ENCODE measurements around the gene NPM3.

Gene NPM3

GRCh38 chr10:101782811-101783735, at the start of gene NPM3:
NPM3 (minus strand) TSS chr10:101783446; CDS start chr10:101783390, 56 bp downstream.
- peak within 1 kb of the TSS; percentile 85 for H3K4me3 ChIP-seq (ENCODE audit: low read length)
- peaks cover 29% of the 10 kb centered on the region for H3K27me3 ChIP-seq (ENCODE audit: insufficient read depth, low read length)
- peak within 1 kb of the TSS; percentile 26 for H3K27ac ChIP-seq (ENCODE audit: low read length)
- peaks cover 16% of the 10 kb centered on the region for H3K4me1 ChIP-seq (ENCODE audit: insufficient read depth, low read length)
- H3K9me3 ChIP-seq (ENCODE audit: insufficient read depth, low read depth, low read length): no peaks in the 10 kb centered on the region
- H3K36me3 ChIP-seq (ENCODE audit: insufficient read depth, low read depth, low read length): peaks cover 35% of the 10 kb centered on the region
- peak within 1 kb of the TSS; percentile 82; the same call in 1 of the 2 replicates for H3K9ac ChIP-seq (ENCODE audit: low read depth, low read length)

DNA sequence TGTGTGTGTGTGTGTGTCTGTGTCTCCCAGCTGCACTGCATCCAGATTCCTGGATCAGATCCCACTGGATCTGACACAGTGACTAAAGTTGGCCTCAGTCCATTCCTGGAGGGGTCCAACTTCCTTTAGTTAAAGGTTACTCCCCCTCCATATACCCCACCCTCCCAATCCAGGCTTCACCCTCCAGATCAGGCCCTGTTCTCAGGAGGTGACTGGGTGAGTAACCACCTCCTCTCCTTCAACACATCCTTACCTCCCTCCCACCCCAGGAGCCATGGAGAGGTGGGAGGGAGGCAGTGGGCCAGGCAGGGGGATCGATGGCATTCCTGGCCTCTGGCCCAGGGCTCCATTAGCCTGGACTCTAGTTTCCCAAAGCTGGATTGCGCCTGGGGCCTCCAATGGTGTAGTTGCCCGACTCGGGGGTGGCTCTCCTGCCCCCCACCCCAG, 49.1 kb upstream of the NPM3 start:
- H3K27ac ChIP-seq (ENCODE audit: low read length): no peak overlapping the region
- H3K4me3 ChIP-seq (ENCODE audit: low read length): no peak overlapping the region
- H3K36me3 ChIP-seq (ENCODE audit: insufficient read depth, low read depth, low read length): no peaks in the 10 kb centered on the region
- H3K4me1 ChIP-seq (ENCODE audit: insufficient read depth, low read length): peaks cover 7% of the 10 kb centered on the region
- no peak overlapping the region for H3K9ac ChIP-seq (ENCODE audit: low read depth, low read length)
- no peaks in the 10 kb centered on the region for H3K27me3 ChIP-seq (ENCODE audit: insufficient read depth, low read length)
- no peaks in the 10 kb centered on the region for H3K9me3 ChIP-seq (ENCODE audit: insufficient read depth, low read depth, low read length)

DNA sequence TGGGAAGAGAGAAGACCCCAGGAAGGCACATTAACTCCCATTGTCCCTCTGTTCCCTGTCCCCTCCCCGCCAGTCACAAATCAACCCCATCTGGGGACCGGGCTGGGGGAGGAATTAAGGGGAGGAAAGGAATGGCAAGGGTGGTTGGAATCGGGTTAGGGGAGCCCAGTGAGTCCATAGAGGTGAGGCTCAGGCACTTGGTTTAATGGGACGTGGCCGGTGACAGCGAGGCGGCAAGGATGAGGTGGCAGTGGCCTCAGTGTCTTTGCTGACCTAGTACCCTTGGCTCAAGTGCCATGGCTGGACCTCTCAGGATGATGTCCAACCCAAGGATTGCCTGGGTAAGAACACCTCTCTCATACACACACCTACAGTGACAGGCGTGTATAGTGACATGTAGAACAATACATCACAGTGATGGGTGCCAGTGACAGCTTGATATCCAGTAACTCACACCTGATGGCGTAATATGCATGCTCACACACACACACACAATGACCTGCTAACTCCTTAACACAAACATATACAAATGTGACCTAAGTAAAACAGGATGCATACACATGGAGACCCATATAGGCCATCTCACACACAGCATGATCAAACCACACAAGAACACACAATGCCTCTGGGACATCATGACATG, 48.0 kb upstream of the NPM3 start:
- H3K36me3 ChIP-seq (ENCODE audit: insufficient read depth, low read depth, low read length): no peaks in the 10 kb centered on the region
- no peak overlapping the region for H3K27ac ChIP-seq (ENCODE audit: low read length)
- no peaks in the 10 kb centered on the region for H3K9me3 ChIP-seq (ENCODE audit: insufficient read depth, low read depth, low read length)
- peak overlapping the region; percentile 40; the same call in 1 of the 2 replicates for H3K9ac ChIP-seq (ENCODE audit: low read depth, low read length)
- peaks cover 7% of the 10 kb centered on the region for H3K4me1 ChIP-seq (ENCODE audit: insufficient read depth, low read length)
- H3K27me3 ChIP-seq (ENCODE audit: insufficient read depth, low read length): no peaks in the 10 kb centered on the region
- peak overlapping the region; percentile 72; the same call in 1 of the 2 replicates for H3K4me3 ChIP-seq (ENCODE audit: low read length)

DNA sequence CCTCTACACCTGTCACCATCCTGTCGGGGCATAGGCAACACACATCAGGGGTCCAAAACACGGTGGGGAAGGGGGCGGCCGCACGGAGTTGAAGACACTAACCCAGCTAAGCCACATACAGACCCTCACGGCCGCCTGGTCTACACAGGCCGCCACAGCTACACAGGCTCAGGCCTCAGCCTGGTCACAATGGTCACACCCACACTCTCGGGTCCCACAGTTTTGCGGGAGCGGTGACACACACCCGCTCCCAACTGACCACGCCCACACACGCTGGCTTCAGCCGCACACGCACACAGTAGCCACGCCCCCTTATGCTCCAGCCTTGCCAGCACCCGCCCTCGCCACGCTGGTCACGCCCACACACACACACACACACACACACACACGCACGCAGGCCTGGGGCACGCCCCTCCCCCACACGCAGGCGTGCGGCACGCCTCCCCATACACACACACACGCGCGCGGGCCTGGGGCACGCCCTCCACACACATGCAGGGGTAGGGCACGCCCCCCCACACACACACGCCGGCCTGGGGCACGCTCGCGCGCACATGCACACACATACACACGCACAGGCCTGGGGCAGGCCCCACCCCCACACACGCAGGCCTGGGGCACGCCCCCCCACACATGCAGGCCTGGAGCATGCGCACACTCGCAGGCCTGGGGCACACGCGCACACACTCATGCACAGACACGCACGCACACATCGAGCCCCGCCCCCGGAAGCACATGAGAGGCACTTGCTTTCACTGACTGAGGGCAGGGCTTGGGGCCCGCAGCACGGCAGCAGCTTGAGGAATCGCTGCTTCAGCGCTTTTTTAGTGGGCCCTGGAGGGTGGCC, 47.3 kb upstream of the NPM3 start:
- Histone ChIP-seq H3K4me3 (ENCODE audit: low read length) (peak overlapping the region; percentile 72), H3K9me3 (ENCODE audit: insufficient read depth, low read depth, low read length) (no peaks in the 10 kb centered on the region), H3K9ac (ENCODE audit: low read depth, low read length) (peak overlapping the region; percentile 40; the same call in 1 of the 2 replicates), H3K27ac (ENCODE audit: low read length) (no peak overlapping the region), H3K4me1 (ENCODE audit: insufficient read depth, low read length) (peaks cover 7% of the 10 kb centered on the region), H3K36me3 (ENCODE audit: insufficient read depth, low read depth, low read length) (no peaks in the 10 kb centered on the region), H3K27me3 (ENCODE audit: insufficient read depth, low read length) (no peaks in the 10 kb centered on the region)

DNA sequence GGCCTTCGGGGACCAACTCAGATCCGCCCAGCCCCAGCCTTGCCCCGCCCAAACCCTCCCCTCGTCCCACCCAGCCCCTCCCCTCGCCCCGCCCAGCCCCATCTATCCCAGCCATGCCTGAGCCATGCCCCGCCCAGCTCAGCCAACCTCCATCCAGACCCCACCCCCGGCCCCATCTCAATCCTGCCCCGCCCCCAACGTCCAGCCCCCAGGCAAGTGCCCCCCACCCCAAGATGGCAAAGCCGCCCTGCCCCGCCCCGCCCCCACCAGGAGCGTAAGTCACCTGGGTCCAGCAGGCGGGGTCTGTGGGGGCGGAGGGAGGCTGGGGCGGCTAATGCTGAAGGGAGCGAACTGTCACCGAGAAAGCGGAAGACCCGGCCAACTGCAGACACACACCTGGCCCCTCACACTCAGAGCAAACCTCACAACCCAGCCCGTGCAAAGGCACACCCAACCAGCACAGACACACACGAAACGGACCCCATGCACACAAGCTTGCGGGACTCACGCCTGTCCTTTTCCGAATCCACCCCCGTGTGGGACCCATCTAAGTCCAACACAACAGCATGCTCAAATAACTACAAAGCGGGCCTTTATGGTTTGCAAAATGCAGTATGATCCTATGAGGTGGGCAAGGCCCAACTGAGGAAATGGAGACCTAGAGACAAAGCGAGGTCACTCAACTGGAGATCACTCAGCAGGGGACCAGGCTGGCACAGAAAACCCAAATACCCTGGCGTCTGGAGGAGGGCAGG, 46.5 kb upstream of the NPM3 start:
- H3K27me3 ChIP-seq (ENCODE audit: insufficient read depth, low read length): no peaks in the 10 kb centered on the region
- no peaks in the 10 kb centered on the region for H3K9me3 ChIP-seq (ENCODE audit: insufficient read depth, low read depth, low read length)
- no peak overlapping the region for H3K27ac ChIP-seq (ENCODE audit: low read length)
- H3K4me1 ChIP-seq (ENCODE audit: insufficient read depth, low read length): peaks cover 4% of the 10 kb centered on the region; the same call in 1 of the 2 replicates
- no peak overlapping the region for H3K9ac ChIP-seq (ENCODE audit: low read depth, low read length)
- peak overlapping the region; percentile 72 for H3K4me3 ChIP-seq (ENCODE audit: low read length)
- H3K36me3 ChIP-seq (ENCODE audit: insufficient read depth, low read depth, low read length): no peaks in the 10 kb centered on the region

GRCh38 chr10:101828766-101829551, 45.7 kb upstream of the NPM3 start:
- Histone ChIP-seq H3K36me3 (ENCODE audit: insufficient read depth, low read depth, low read length) (no peaks in the 10 kb centered on the region), H3K9me3 (ENCODE audit: insufficient read depth, low read depth, low read length) (no peaks in the 10 kb centered on the region), H3K9ac (ENCODE audit: low read depth, low read length) (no peak overlapping the region), H3K27me3 (ENCODE audit: insufficient read depth, low read length) (no peaks in the 10 kb centered on the region), H3K27ac (ENCODE audit: low read length) (no peak overlapping the region), H3K4me1 (ENCODE audit: insufficient read depth, low read length) (peaks cover 4% of the 10 kb centered on the region; the same call in 1 of the 2 replicates), H3K4me3 (ENCODE audit: low read length) (peak overlapping the region; percentile 52; the same call in 1 of the 2 replicates)

DNA sequence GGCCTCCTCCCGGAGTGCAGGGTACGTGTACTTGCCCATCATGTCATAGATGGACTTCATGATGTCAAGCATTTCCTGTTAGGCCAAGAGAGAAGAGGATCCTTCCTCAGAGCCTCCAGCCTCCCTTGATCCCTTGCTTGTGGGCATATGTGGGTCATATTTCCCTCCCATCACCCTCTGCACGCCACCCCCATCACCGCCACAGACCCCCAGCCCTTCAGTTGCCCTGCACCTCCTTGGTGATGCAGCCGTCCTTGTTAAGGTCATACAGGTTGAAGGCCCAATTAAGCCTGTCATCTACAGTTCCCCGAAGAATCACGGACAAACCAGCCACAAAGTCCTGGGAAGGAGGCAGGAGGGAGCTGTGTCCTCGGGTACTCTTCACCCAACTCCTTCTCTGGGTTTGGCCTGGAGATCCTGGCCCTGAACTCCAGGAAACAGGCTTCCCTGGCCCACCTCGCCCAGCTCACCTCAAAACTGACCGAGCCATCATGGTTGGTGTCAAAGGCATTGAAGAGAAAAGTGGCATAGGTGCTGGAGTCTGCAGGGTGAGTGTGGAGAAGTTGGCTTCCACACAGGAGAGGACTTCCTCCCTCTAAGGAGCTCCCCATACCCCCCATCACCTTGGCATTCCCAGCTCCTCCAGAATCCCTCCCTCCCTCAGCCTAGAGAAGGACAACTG, 44.8 kb upstream of the NPM3 start:
- Histone ChIP-seq H3K9me3 (ENCODE audit: insufficient read depth, low read depth, low read length) (no peaks in the 10 kb centered on the region), H3K27me3 (ENCODE audit: insufficient read depth, low read length) (no peaks in the 10 kb centered on the region), H3K36me3 (ENCODE audit: insufficient read depth, low read depth, low read length) (no peaks in the 10 kb centered on the region), H3K4me3 (ENCODE audit: low read length) (no peak overlapping the region), H3K9ac (ENCODE audit: low read depth, low read length) (no peak overlapping the region), H3K4me1 (ENCODE audit: insufficient read depth, low read length) (peaks cover 4% of the 10 kb centered on the region; the same call in 1 of the 2 replicates), H3K27ac (ENCODE audit: low read length) (no peak overlapping the region)

DNA sequence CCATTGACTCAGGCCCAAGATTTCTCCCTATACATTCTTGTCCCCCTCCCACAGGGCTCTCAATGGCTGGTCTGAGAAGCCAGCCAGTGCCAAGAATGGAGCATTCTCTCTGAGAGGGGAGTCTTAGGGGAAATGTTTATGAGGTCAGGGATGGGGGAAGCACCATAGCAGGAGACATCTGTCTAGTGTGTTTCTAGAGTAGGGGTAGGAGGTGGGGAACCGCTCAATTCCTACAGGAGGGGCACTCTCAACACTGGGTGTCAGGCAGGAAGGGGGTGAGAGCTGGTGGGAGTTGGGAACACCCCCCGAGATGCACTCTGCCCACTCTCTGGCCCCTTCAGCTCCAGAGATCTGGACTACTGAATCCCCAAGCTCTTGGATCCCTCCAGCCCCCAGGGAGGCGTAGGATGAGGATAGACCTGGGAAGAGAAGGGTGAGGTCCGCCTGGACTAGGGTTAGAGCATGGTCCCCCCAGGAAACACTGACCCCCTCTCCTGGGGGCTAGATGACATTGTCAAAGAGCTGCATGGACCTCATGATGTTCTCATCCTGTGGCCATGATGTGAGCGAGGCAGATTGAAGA, 43.7 kb upstream of the NPM3 start:
- Histone ChIP-seq H3K4me1 (ENCODE audit: insufficient read depth, low read length) (peaks cover 4% of the 10 kb centered on the region; the same call in 1 of the 2 replicates), H3K9me3 (ENCODE audit: insufficient read depth, low read depth, low read length) (no peaks in the 10 kb centered on the region), H3K9ac (ENCODE audit: low read depth, low read length) (no peak overlapping the region), H3K36me3 (ENCODE audit: insufficient read depth, low read depth, low read length) (no peaks in the 10 kb centered on the region), H3K27me3 (ENCODE audit: insufficient read depth, low read length) (no peaks in the 10 kb centered on the region), H3K27ac (ENCODE audit: low read length) (no peak overlapping the region), H3K4me3 (ENCODE audit: low read length) (no peak overlapping the region)

- Histone ChIP-seq H3K27ac (ENCODE audit: low read length) (no peak overlapping the region), H3K4me3 (ENCODE audit: low read length) (no peak overlapping the region), H3K27me3 (ENCODE audit: insufficient read depth, low read length) (no peaks in the 10 kb centered on the region), H3K9ac (ENCODE audit: low read depth, low read length) (no peak overlapping the region), H3K36me3 (ENCODE audit: insufficient read depth, low read depth, low read length) (no peaks in the 10 kb centered on the region), H3K4me1 (ENCODE audit: insufficient read depth, low read length) (no peaks in the 10 kb centered on the region), H3K9me3 (ENCODE audit: insufficient read depth, low read depth, low read length) (no peaks in the 10 kb centered on the region)
Measured at GRCh38 chr10:101824736-101825135, 41.5 kb upstream of the NPM3 start.
